ENCODE measurements around the gene RUNX2. TPM values are rescaled to one million over a fixed set of nuclear protein-coding genes. Genes with fewer than 3 reads are reported as not detected.

The RUNX2 gene
- total and polyA plus RNA-seq, 4 donors, result 1.8 to 6.7 (median 3.2) TPM

DNA sequence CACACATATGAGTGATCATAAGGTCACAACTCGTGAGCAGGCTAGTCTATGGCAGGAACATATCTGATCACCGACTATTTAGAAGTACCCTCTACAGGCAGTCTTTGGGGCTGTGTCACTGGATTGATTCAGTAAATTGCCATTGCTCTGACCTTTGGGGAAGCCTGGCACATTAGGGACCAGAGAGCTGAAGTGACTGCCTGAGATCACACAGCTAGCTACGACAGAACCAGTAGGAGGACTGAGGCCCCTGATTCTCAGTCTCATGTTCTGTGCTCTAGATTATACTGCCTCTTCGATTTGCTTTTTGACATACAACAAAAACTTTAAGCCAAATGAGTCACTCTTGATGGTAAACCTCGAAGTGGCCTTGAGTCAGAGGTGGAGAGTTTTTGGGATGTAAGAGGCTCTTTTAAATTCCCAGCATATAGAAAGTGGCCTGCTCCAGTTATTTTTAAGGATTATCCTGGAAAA, 297.1 kb downstream of the RUNX2 start:
- Histone ChIP-seq H3K4me1 (ENCODE audit: control insufficient read depth in 5 of 5, insufficient read depth in 5 of 5, low read length in 5 of 5) (peaks cover 0 to 12% (median 3%) of the 10 kb centered on the region in 5 donors), H3K9ac (ENCODE audit: insufficient read depth in 1 of 2, low read length in 2 of 2) (no peak overlapping the region), H3K9me3 (ENCODE audit: control insufficient read depth in 4 of 4, insufficient read depth in 3 of 4, low read length in 3 of 4) (peaks cover 0 to 2% (median 0%) of the 10 kb centered on the region in 4 donors), H3K27me3 (ENCODE audit: control insufficient read depth in 3 of 3, insufficient read depth in 3 of 3, low read length in 2 of 3) (no peaks in the 10 kb centered on the region), H3K4me3 (no peak overlapping the region), H3K27ac (ENCODE audit: low read depth in 1 of 2, low read length in 1 of 2) (no peak overlapping the region), H3K36me3 (ENCODE audit: control insufficient read depth in 4 of 4, insufficient read depth in 4 of 4, low read length in 4 of 4) (no peaks in the 10 kb centered on the region)
- ATAC-seq (ENCODE audit: insufficient read depth, low FRiP score) (no peak), DNase-seq (no peak)
- TF ChIP-seq, protein P1, sequence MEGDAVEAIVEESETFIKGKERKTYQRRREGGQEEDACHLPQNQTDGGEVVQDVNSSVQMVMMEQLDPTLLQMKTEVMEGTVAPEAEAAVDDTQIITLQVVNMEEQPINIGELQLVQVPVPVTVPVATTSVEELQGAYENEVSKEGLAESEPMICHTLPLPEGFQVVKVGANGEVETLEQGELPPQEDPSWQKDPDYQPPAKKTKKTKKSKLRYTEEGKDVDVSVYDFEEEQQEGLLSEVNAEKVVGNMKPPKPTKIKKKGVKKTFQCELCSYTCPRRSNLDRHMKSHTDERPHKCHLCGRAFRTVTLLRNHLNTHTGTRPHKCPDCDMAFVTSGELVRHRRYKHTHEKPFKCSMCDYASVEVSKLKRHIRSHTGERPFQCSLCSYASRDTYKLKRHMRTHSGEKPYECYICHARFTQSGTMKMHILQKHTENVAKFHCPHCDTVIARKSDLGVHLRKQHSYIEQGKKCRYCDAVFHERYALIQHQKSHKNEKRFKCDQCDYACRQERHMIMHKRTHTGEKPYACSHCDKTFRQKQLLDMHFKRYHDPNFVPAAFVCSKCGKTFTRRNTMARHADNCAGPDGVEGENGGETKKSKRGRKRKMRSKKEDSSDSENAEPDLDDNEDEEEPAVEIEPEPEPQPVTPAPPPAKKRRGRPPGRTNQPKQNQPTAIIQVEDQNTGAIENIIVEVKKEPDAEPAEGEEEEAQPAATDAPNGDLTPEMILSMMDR (IDR thresholded peaks at IDR 0.05; ENCODE audit: control extremely low read depth, extremely low read depth), result no peak
- 64 to 91% methylated on average over 5 of the region's 5 CpGs for WGBS, 2 donors

DNA sequence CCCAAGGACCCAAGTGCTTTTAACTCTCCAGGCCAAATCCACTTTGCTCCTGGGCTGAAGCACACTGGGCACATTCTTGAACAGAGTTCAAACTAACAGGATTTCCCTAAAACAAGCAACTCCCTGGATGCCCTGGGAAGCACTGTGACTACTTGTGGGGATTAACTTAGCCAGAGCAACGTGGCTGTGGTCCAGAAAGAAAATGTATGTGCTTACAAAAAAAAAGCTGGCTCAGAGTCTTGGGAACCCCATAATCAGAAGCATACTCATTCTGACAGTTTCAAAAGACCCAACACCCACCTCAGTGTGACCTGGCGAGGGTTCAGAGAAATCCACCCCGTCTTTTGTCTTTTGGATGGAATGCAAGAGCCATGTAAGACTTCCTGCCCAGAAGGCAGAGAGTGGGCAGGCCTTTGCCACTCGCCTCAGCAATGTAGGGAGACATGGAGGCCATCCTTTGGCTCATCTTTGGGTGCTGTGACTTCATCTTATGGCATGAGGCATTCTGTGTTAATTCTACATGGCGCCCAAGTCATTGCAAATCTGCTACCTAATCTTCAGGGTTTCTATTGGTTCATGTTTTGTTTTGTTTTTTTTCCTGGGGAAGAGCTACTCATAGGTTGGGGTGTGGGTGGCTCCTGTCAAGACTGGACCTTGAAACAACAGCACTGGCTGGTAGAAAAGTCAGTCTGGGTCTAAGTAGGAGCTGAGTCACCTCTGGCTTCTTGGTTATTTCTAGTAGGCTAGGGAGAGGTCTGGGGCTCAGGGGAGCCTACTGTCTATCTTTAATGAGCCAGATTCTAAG, 298.2 kb downstream of the RUNX2 start:
- WGBS, 2 donors, result 58 to 71% methylated on average over 5 of the region's 5 CpGs
- Histone ChIP-seq H3K36me3 (ENCODE audit: control insufficient read depth in 4 of 4, insufficient read depth in 4 of 4, low read length in 4 of 4) (no peaks in the 10 kb centered on the region), H3K4me3 (no peak overlapping the region), H3K27me3 (ENCODE audit: control insufficient read depth in 3 of 3, insufficient read depth in 3 of 3, low read length in 2 of 3) (no peaks in the 10 kb centered on the region), H3K4me1 (ENCODE audit: control insufficient read depth in 5 of 5, insufficient read depth in 5 of 5, low read length in 5 of 5) (peaks cover 0 to 12% (median 3%) of the 10 kb centered on the region in 5 donors), H3K9me3 (ENCODE audit: control insufficient read depth in 4 of 4, insufficient read depth in 3 of 4, low read length in 3 of 4) (peaks cover 0 to 2% (median 0%) of the 10 kb centered on the region in 4 donors), H3K27ac (ENCODE audit: low read depth in 1 of 2, low read length in 1 of 2) (no peak overlapping the region), H3K9ac (ENCODE audit: insufficient read depth in 1 of 2, low read length in 2 of 2) (no peak overlapping the region)
- ATAC-seq (ENCODE audit: insufficient read depth, low FRiP score), result peak; percentile 41
- TF ChIP-seq, protein P1 (IDR thresholded peaks at IDR 0.05; ENCODE audit: control extremely low read depth, extremely low read depth), result no peak
- DNase-seq, result peak; percentile 21 to 67 (median 40)

GRCh38 chr6:45630314-45630713, 302.2 kb downstream of the RUNX2 start:
- H3K4me1 ChIP-seq (ENCODE audit: control insufficient read depth in 5 of 5, insufficient read depth in 5 of 5, low read length in 5 of 5), result peaks cover 0 to 7% (median 3%) of the 10 kb centered on the region in 5 donors
- 73% methylated on average over 2 of the region's 2 CpGs for WGBS, 2 donors
- H3K36me3 ChIP-seq (ENCODE audit: control insufficient read depth in 4 of 4, insufficient read depth in 4 of 4, low read length in 4 of 4), result no peaks in the 10 kb centered on the region
- H3K9me3 ChIP-seq (ENCODE audit: control insufficient read depth in 4 of 4, insufficient read depth in 3 of 4, low read length in 3 of 4), result peaks cover 0 to 2% (median 0%) of the 10 kb centered on the region in 4 donors
- no peak overlapping the region for H3K9ac ChIP-seq (ENCODE audit: insufficient read depth in 1 of 2, low read length in 2 of 2)
- no peak for ATAC-seq (ENCODE audit: insufficient read depth, low FRiP score)
- TF ChIP-seq, protein P1 (IDR thresholded peaks at IDR 0.05; ENCODE audit: control extremely low read depth, extremely low read depth), result no peak
- no peak overlapping the region for H3K4me3 ChIP-seq
- no peak for DNase-seq
- no peak overlapping the region for H3K27ac ChIP-seq (ENCODE audit: low read depth in 1 of 2, low read length in 1 of 2)
- no peaks in the 10 kb centered on the region for H3K27me3 ChIP-seq (ENCODE audit: control insufficient read depth in 3 of 3, insufficient read depth in 3 of 3, low read length in 2 of 3)

Measured in lung (tissue), 12 donors.